Measurements from ENCODE around the gene ESR1. TPM values are rescaled to one million over a fixed set of nuclear protein-coding genes. Genes with fewer than 3 reads are reported as not detected.

Gene ESR1
- total and polyA plus RNA-seq, 9 of the 15 experiments (the other 6 are each of a cell fraction or from before 2014, with no cell fraction given), result 0.03 to 0.27 (median 0.08) TPM; not detected in 1

- DNase-seq (ENCODE audit: extremely low read depth in 1 of 4, low spot score in 3 of 4), result no peak
- ATAC-seq, result no peak
- intact Hi-C loops (cut with micrococcal nuclease) (no loop called here), in situ Hi-C loops (cut with MboI) (no loop called here)
- H3K27ac ChIP-seq (ENCODE audit: extremely low read depth, low read depth, low read length), result no peak overlapping the region
- BruUV-seq (replicated peaks), result no TSS peak
- H3K27me3 ChIP-seq (ENCODE audit: control insufficient read depth in 2 of 2, insufficient read depth in 2 of 2, low read length in 2 of 2), result no peaks in the 10 kb centered on the region
- H2AFZ ChIP-seq (ENCODE audit: low read depth, low read length), result no peak overlapping the region
- no peaks in the 10 kb centered on the region; a peak in 1 of 5 replicates for H3K4me1 ChIP-seq (replicated peaks in 1 of 2; ENCODE audit: control insufficient read depth in 2 of 2, insufficient read depth in 2 of 2, low read length in 2 of 2)
- ChIA-PET POLR2A (interaction anchor here (0.6 kb wide), 1 partner anchor 19 kb away, joined by 3 read pairs; no protein-coding TSS in a partner anchor), CTCF (ENCODE audit: low intra/inter-chr PET ratio) (no interaction called here)
- no peak overlapping the region for H3K4me2 ChIP-seq (ENCODE audit: insufficient read depth, low read length)
- no peaks in the 10 kb centered on the region for H3K9me3 ChIP-seq (replicated peaks; ENCODE audit: control insufficient read depth, insufficient read depth, low read depth, low read length)
- TF ChIP-seq ZNF140 (CRISPR knock-in tag; IDR thresholded peaks at IDR 0.05) (no peak), CCAR2 (IDR thresholded peaks at IDR 0.05; ENCODE audit: low read depth, low read length) (no peak), YY1 (IDR thresholded peaks at IDR 0.05; ENCODE audit: borderline replicate concordance in 1 of 3, control insufficient read depth in 1 of 3, extremely low read depth in 1 of 3, insufficient read depth in 3 of 3, insufficient read length in 1 of 3, insufficient replicate concordance in 2 of 3, low read depth in 1 of 3, low read length in 2 of 3) (no peak), SLC30A9 (CRISPR knock-in tag; IDR thresholded peaks at IDR 0.05) (no peak), KHSRP (IDR thresholded peaks at IDR 0.05) (no peak), KLF16 (IDR thresholded peaks at IDR 0.05) (no peak), EHMT2 (IDR thresholded peaks at IDR 0.05) (no peak), CBX1 (IDR thresholded peaks at IDR 0.05; ENCODE audit: low read depth) (no peak), ZNF830 (CRISPR knock-in tag; IDR thresholded peaks at IDR 0.05) (no peak), SMAD4 (CRISPR knock-in tag; conservative IDR thresholded peaks at IDR 0.05) (no peak)
- H4K20me1 ChIP-seq (replicated peaks; ENCODE audit: control insufficient read depth, insufficient read depth, low read length), result no peaks in the 10 kb centered on the region; the same call in 1 of the 2 replicates
- no peak overlapping the region for H3K9ac ChIP-seq (ENCODE audit: insufficient read depth in 1 of 2, low read depth in 2 of 2, low read length in 2 of 2)
- no peaks in the 10 kb centered on the region for H3K36me3 ChIP-seq (ENCODE audit: control insufficient read depth, insufficient read depth, low read length)
- WGBS (ENCODE audit: insufficient coverage, low coverage, missing lambda C conversion rate), result 0% methylated on average over 5 of the region's 5 CpGs
- H3K9me1 ChIP-seq (ENCODE audit: control insufficient read depth, insufficient read depth, low read length), result no peaks in the 10 kb centered on the region
- H3K4me3 ChIP-seq, result no peak overlapping the region
- H3K79me2 ChIP-seq (ENCODE audit: control insufficient read depth, insufficient read depth, low read length), result no peaks in the 10 kb centered on the region
- no peak for FAIRE-seq
Measured at GRCh38 chr6:151796842-151797530, 10.5 kb upstream of the ESR1 start.
